C4-2B (cell line): ENCODE data around the gene PRKCA.

ENCODE experiments used
- ZFX ChIP-seq: fragments of 450-650 bp; IDR thresholded peaks from 2 replicates; pipeline ENCODE4 v1.6.1; 2017
- TF ChIP-seq, protein P1 (sequence below): fragments of 450-650 bp; conservative IDR thresholded peaks from 2 replicates; pipeline ENCODE4 v1.5.1; 2017; ENCODE audit warnings: mild to moderate bottlenecking

DNA sequence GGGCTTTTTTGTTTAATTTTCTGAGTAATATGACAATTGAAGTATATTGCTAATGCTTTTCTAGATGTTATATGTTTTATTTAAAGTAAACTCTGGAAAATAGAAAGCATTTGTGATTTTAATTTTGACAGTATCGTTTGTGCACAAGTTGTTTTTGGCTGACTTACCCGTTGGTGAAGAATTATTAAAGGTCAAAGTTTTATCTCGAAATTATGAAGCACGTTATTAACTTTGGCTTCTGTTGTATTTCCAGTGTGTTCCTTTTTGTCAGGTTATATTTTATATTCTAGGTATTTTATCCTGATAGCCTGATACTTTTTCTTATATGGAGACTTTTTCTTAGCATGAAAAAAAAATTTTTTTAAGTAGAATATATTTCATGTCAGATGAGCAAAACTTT is 16.8 kb downstream of the PRKCA start:
- TF ChIP-seq, protein P1, sequence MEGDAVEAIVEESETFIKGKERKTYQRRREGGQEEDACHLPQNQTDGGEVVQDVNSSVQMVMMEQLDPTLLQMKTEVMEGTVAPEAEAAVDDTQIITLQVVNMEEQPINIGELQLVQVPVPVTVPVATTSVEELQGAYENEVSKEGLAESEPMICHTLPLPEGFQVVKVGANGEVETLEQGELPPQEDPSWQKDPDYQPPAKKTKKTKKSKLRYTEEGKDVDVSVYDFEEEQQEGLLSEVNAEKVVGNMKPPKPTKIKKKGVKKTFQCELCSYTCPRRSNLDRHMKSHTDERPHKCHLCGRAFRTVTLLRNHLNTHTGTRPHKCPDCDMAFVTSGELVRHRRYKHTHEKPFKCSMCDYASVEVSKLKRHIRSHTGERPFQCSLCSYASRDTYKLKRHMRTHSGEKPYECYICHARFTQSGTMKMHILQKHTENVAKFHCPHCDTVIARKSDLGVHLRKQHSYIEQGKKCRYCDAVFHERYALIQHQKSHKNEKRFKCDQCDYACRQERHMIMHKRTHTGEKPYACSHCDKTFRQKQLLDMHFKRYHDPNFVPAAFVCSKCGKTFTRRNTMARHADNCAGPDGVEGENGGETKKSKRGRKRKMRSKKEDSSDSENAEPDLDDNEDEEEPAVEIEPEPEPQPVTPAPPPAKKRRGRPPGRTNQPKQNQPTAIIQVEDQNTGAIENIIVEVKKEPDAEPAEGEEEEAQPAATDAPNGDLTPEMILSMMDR: no peak
- TF ChIP-seq ZFX: no peak
